Natural killer cell (primary cell): ENCODE results near the gene GLRX3. TPM values are rescaled to one million over a fixed set of nuclear protein-coding genes. Genes with fewer than 3 reads are reported as not detected.

ENCODE experiments used
- ATAC-seq, 3 donors: fragments of 150-1000 bp in 2 of 3; fragments of 200-7000 bp in 1 of 3; cut with Tn5 transposase; 1 replicate in 1 of 3; 2 replicates in 2 of 3; pipeline ENCODE4 v1.10.0; 2021; ENCODE audit warnings: mild to moderate bottlenecking in 2 of 3, moderate library complexity in 2 of 3
- DNase-seq, 2 donors: peaks; one replicate each; pipeline versions ENCODE4 v3.0.0 to v3.0.0-alpha.2; 2013 to 2021; ENCODE audit warnings: mixed read lengths in 1 of 2
- H3K27ac ChIP-seq: one replicate; pipeline ENCODE4 v1.5.1; 2013; ENCODE audit warnings: mild to moderate bottlenecking, low read length
- H3K27me3 ChIP-seq: one replicate; pipeline ENCODE4 v1.6.1; 2013; ENCODE audit warnings: low read length; ENCODE audit not compliant: control insufficient read depth, insufficient read depth
- H3K36me3 ChIP-seq: one replicate; pipeline ENCODE4 v1.6.1; 2013; ENCODE audit warnings: low read length; ENCODE audit not compliant: control insufficient read depth, insufficient read depth
- H3K4me1 ChIP-seq: one replicate; pipeline ENCODE4 v1.6.1; 2013; ENCODE audit warnings: low read length; ENCODE audit not compliant: control insufficient read depth, insufficient read depth
- H3K4me3 ChIP-seq: one replicate; pipeline ENCODE4 v1.5.1; 2013; ENCODE audit warnings: low read length
- H3K9me3 ChIP-seq: one replicate; pipeline ENCODE4 v1.6.1; 2013; ENCODE audit warnings: low read length; ENCODE audit not compliant: control insufficient read depth, insufficient read depth
- H3K27ac Mint-ChIP-seq, 2 donors: one replicate each; pipeline ENCODE4 v1.8.0; 2022; ENCODE audit warnings: mild to moderate bottlenecking in 2 of 2, mixed read lengths in 2 of 2, moderate library complexity in 1 of 2
- H3K27me3 Mint-ChIP-seq, 2 donors: one replicate each; pipeline ENCODE4 v1.8.0; 2022; ENCODE audit warnings: low read depth in 2 of 2, mixed read lengths in 2 of 2
- H3K36me3 Mint-ChIP-seq: one replicate; pipeline ENCODE4 v1.8.0; 2022; ENCODE audit warnings: mixed read lengths
- H3K4me1 Mint-ChIP-seq, 2 donors: one replicate each; pipeline ENCODE4 v1.8.0; 2022; ENCODE audit warnings: mixed read lengths in 2 of 2
- H3K4me3 Mint-ChIP-seq: one replicate; pipeline ENCODE4 v1.8.0; 2022; ENCODE audit warnings: mild to moderate bottlenecking, moderate library complexity, mixed read lengths
- H3K9me3 Mint-ChIP-seq, 2 donors: one replicate each; pipeline ENCODE4 v1.8.0; 2022; ENCODE audit warnings: mixed read lengths in 2 of 2
- whole genome bisulfite sequencing: methylation state at CpG from one replicate; pipeline ENCODE4 v1.1.7; 2013; ENCODE audit warnings: missing lambda C conversion rate; ENCODE audit not compliant: insufficient coverage; 5-methylcytosine and 5-hydroxymethylcytosine counted together
- intact Hi-C: fragments of 100-400 bp; cut with micrococcal nuclease; formaldehyde crosslinking; loops from one replicate; pipeline ENCODE4 v1.14.2; 2022
- total RNA-seq, 4 donors: library from RNA; stranded (reverse); fragments of 120-200 nt in 1 of 4; gene quantifications; one replicate each; pipeline versions ENCODE4 v1.2.3 to v1.2.4, GENCODE V29; 2013 to 2022
- TF ChIP-seq, protein P1 (sequence below): fragments of 200-600 bp; IDR thresholded peaks from one replicate; pipeline ENCODE4 v1.8.0; 2022; ENCODE audit warnings: antibody characterized with exemption

GLRX3 gene
- total RNA-seq, 3 donors from 2014 or later (not counting 1 experiment from before 2014, with no cell fraction given): 33.8 to 51.7 (median 39.1) TPM

DNA sequence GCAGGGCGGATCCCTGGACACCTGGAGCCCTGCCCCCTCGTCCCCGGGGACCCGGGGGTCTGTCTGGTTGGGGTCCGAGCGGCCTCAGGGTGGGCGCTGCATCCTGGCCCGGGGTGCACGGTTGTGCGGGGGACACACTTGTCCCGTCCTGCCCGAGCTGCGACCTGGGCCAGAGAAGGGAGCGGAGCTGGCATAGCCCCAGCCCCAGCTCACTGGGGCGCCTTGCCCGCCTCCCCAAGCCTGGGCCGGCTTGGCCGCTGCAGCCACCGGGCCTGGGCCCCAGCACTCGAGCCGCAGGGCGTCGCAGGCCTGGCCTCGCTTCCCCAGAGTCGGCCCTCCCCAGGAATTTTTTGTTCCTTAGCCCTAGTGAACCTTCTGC is 54.5 kb downstream of the GLRX3 start:
- no peaks in the 10 kb centered on the region for H3K9me3 Mint-ChIP-seq
- H3K4me1 Mint-ChIP-seq: peaks cover 4% of the 10 kb centered on the region in 2 donors
- Histone ChIP-seq H3K27me3 (no peaks in the 10 kb centered on the region), H3K9me3 (no peaks in the 10 kb centered on the region), H3K36me3 (peaks cover under 1% of the 10 kb centered on the region), H3K4me1 (peaks cover 10% of the 10 kb centered on the region), H3K4me3 (no peak overlapping the region), H3K27ac (no peak overlapping the region)
- H3K4me3 Mint-ChIP-seq: peak overlapping the region; percentile 50
- WGBS: 21% methylated on average over 25 of the region's 25 CpGs
- TF ChIP-seq, protein P1, sequence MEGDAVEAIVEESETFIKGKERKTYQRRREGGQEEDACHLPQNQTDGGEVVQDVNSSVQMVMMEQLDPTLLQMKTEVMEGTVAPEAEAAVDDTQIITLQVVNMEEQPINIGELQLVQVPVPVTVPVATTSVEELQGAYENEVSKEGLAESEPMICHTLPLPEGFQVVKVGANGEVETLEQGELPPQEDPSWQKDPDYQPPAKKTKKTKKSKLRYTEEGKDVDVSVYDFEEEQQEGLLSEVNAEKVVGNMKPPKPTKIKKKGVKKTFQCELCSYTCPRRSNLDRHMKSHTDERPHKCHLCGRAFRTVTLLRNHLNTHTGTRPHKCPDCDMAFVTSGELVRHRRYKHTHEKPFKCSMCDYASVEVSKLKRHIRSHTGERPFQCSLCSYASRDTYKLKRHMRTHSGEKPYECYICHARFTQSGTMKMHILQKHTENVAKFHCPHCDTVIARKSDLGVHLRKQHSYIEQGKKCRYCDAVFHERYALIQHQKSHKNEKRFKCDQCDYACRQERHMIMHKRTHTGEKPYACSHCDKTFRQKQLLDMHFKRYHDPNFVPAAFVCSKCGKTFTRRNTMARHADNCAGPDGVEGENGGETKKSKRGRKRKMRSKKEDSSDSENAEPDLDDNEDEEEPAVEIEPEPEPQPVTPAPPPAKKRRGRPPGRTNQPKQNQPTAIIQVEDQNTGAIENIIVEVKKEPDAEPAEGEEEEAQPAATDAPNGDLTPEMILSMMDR: no peak
- DNase-seq (no peak), ATAC-seq (no peak)
- intact Hi-C loops: no loop called here
- no peaks in the 10 kb centered on the region for H3K36me3 Mint-ChIP-seq
- H3K27ac Mint-ChIP-seq: no peak overlapping the region
- H3K27me3 Mint-ChIP-seq: peaks cover 0 to 12% of the 10 kb centered on the region in 2 donors

DNA sequence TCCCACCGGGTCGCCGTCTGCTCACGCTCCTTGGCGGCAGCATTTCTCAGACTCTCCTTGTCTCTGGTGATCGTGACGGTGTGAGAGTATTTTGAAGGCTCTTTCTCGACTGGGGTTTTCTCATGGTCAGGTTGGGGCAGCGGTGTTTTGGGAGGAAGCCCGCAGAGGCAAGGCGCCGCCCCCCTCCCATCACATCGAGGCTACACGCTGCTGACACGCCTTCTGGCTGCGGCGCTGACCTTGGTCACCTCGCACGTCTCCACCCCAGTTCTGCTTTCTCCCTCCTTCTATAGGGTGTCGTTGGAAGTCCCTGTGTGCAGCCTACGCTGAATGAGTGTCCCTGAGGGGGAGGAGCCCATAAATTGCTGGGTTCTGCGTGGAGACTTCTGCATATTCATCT is 55.2 kb downstream of the GLRX3 start:
- no peaks in the 10 kb centered on the region for H3K9me3 Mint-ChIP-seq
- H3K36me3 Mint-ChIP-seq: no peaks in the 10 kb centered on the region
- ATAC-seq: no peak
- no peaks in the 10 kb centered on the region for H3K9me3 ChIP-seq
- peaks cover 10% of the 10 kb centered on the region for H3K4me1 ChIP-seq
- H3K4me1 Mint-ChIP-seq: peaks cover 4% of the 10 kb centered on the region in 2 donors
- H3K4me3 ChIP-seq: no peak overlapping the region
- DNase-seq: no peak
- TF ChIP-seq, protein P1: no peak
- H3K27me3 Mint-ChIP-seq: peaks cover 0 to 12% of the 10 kb centered on the region in 2 donors
- intact Hi-C loops: no loop called here
- H3K4me3 Mint-ChIP-seq: peak overlapping the region; percentile 65
- no peak overlapping the region for H3K27ac ChIP-seq
- 89% methylated on average over 22 of the region's 22 CpGs for WGBS
- no peaks in the 10 kb centered on the region for H3K36me3 ChIP-seq
- H3K27me3 ChIP-seq: no peaks in the 10 kb centered on the region
- H3K27ac Mint-ChIP-seq: no peak overlapping the region

GRCh38 chr10:130192276-130192848 is 56.2 kb downstream of the GLRX3 start:
- Mint-ChIP-seq H3K4me3 (peak overlapping the region; percentile 65), H3K27ac (no peak overlapping the region), H3K9me3 (no peaks in the 10 kb centered on the region), H3K4me1 (peaks cover 4% of the 10 kb centered on the region in 2 donors), H3K27me3 (peaks cover 0 to 12% of the 10 kb centered on the region in 2 donors), H3K36me3 (no peaks in the 10 kb centered on the region)
- DNase-seq (no peak), ATAC-seq (no peak)
- intact Hi-C loops: no loop called here
- no peak overlapping the region for H3K4me3 ChIP-seq
- H3K27ac ChIP-seq: no peak overlapping the region
- peaks cover 10% of the 10 kb centered on the region for H3K4me1 ChIP-seq
- H3K36me3 ChIP-seq: no peaks in the 10 kb centered on the region
- 97% methylated on average over 10 of the region's 10 CpGs for WGBS
- TF ChIP-seq, protein P1: no peak
- H3K27me3 ChIP-seq: no peaks in the 10 kb centered on the region
- H3K9me3 ChIP-seq: no peaks in the 10 kb centered on the region

DNA sequence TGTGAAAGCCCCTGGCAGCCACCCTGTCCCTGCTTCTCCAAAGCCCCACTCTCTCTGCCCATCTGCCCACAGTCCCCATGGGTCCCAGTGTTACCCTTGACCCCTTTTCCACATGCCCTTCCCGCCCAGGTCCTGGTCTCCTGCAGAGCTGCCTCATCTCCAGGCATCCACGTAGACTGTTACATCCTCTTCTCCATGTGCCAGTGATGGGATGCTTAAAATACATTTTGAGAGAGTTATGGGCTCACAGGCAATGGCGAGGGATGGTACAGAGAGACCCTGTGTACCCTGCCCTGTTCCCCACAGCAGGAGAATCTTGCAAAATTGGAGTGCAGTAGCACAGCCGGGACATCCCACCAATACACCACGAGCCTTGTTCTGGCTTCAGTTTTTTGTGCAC is 56.8 kb downstream of the GLRX3 start:
- ATAC-seq (no peak), DNase-seq (no peak)
- H3K9me3 ChIP-seq: no peaks in the 10 kb centered on the region
- 88% methylated on average over 5 of the region's 5 CpGs for WGBS
- Mint-ChIP-seq H3K9me3 (no peaks in the 10 kb centered on the region), H3K4me1 (peaks cover 4% of the 10 kb centered on the region in 2 donors), H3K36me3 (no peaks in the 10 kb centered on the region), H3K4me3 (no peak overlapping the region), H3K27ac (no peak overlapping the region), H3K27me3 (peaks cover 0 to 12% of the 10 kb centered on the region in 2 donors)
- intact Hi-C loops: no loop called here
- no peaks in the 10 kb centered on the region for H3K36me3 ChIP-seq
- TF ChIP-seq, protein P1: no peak
- H3K4me3 ChIP-seq: no peak overlapping the region
- H3K27ac ChIP-seq: no peak overlapping the region
- H3K27me3 ChIP-seq: no peaks in the 10 kb centered on the region
- peaks cover 10% of the 10 kb centered on the region for H3K4me1 ChIP-seq
